HG02678 (cell line): ENCODE data around the gene BHLHA15.

Source experiments
- ATAC-seq: cut with Tn5 transposase; IDR thresholded peaks from one replicate; pipeline ENCODE4 v1.9.1; 2021; ENCODE audit warnings: mild to moderate bottlenecking, moderate library complexity; ENCODE audit not compliant: unreplicated experiment

Gene BHLHA15

GRCh38 chr7:98186452-98187137 lies 24.6 kb upstream of the BHLHA15 start:
- ATAC-seq, result no peak

DNA sequence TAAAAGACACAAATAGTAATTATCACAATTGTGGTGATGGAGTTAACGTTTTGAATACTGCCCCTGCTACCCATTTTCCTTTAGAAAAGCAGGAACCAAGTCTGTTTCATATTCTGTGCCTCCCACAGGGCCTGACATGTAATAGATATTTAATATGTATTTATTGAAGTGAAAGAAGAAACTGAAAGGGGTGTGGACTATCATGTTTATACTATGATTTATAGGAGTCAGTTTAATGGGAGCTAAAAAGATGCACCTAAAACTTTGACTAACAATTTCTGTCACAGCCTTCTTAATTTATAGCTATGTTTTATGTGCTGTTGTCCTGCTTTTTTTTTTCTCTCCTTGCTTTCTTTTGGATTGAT lies 24.1 kb upstream of the BHLHA15 start:
- ATAC-seq, result no peak

DNA sequence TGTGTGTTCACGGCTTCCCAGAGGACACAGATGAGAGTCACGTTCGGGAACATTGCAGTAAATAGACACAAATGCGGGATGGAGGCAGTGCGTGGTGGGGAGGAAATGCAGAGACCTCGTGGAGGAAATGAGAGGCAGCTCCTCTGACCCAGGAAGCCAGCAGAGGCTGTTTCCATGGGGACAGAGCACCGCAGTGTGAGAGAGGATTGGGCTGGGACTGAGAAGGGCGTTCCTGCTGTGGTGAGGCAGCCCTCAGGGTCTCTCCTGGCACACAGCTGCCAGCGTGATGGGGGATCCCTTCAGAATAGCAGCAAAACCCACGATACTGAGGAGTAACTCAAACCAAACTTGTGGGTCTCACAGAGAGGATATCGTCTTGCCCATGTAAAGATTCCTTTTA lies 21.7 kb upstream of the BHLHA15 start:
- no peak for ATAC-seq

GRCh38 chr7:98191668-98192431 lies 19.4 kb upstream of the BHLHA15 start:
- ATAC-seq, result no peak

DNA sequence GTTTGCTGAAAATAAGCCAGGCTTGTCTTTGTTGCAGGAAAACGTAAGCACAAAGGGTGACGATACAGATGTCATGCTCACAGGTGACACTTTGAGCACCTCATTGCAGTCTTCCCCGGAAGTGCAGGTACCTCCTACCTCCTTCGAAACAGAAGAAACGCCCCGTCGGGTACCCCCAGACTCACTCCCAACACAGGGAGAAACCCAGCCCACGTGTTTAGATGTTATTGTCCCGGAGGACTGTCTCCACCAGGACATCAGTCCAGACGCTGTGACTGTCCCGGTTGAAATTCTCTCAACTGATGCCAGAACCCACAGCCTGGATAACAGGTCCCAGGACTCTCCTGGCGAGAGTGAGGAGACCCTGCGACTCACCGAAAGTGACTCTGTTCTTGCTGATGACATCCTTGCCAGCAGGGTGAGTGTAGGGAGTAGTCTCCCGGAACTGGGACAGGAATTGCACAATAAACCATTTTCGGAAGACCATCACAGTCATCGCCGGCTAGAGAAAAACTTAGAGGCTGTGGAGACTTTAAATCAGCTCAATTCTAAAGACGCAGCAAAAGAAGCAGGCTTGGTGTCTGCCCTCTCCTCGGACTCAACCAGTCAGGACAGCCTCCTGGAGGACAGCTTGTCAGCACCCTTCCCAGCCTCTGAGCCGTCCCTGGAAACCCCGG lies 18.3 kb upstream of the BHLHA15 start:
- no peak for ATAC-seq

DNA sequence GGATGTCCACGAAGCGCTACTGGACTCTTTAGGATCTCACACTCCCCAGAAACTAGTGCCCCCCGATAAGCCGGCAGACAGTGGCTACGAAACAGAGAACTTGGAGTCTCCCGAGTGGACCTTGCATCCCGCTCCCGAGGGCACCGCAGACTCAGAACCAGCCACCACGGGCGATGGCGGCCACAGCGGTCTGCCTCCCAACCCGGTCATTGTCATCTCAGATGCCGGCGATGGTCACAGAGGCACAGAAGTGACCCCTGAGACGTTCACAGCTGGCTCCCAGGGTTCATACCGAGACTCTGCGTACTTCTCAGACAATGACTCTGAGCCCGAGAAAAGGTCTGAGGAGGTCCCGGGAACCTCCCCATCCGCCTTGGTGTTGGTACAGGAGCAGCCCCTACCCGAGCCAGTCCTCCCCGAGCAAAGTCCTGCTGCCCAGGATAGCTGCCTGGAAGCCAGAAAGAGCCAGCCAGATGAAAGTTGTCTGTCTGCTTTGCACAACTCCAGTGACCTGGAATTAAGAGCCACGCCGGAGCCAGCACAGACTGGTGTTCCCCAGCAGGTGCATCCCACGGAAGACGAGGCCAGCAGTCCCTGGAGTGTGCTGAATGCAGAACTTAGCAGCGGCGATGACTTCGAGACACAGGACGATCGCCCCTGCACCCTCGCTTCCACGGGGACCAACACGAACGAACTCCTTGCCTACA lies 17.6 kb upstream of the BHLHA15 start:
- no peak for ATAC-seq

DNA sequence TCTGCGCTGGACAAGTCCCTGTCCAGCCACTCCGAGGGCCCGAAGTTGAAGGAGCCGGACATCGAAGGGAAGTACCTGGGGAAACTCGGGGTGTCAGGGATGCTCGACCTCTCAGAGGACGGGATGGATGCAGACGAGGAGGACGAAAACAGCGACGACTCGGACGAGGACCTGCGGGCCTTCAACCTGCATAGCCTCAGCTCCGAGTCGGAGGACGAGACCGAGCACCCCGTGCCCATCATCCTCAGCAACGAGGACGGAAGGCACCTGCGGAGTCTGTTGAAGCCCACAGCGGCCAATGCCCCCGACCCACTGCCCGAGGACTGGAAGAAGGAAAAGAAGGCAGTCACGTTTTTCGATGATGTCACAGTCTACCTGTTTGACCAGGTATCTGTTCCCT lies 17.1 kb upstream of the BHLHA15 start:
- ATAC-seq, result no peak

DNA sequence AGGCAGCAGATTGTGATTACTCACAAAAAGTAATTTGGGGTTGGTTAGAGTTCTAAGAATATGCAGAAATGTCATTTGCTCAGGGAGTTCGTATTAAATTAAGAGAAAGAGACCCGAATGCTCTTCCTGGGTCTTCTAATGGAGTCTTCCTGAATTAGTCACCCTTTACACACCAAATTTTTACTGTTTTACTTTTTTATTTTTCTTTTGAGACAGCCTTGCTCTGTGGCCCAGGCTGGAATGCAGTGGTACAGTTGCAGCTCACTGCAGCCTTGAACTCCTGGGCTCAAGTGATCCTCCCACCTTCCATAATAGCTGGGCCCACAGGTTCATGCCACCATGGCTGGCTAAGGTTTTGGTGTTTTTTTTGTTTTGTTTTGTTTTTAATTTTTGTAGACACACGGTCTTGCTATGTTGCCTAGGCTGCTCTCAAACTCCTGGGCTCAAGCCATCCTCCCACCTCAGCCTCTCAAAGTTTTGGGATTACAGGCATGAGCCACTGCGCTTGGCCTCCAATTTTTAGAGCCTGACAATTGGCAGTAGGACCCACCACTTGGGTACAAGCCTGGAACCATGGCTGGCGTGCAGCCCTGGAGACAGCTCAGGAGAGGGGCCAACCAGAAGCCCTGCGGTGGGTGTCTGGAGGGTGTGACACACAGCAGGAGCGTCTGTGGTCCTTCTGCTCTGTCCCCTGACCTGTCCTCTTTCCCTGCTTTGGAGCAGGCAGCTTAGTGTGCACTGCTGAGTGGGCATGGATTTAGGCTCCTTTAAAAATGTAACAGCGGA lies 16.4 kb upstream of the BHLHA15 start:
- ATAC-seq, result no peak

DNA sequence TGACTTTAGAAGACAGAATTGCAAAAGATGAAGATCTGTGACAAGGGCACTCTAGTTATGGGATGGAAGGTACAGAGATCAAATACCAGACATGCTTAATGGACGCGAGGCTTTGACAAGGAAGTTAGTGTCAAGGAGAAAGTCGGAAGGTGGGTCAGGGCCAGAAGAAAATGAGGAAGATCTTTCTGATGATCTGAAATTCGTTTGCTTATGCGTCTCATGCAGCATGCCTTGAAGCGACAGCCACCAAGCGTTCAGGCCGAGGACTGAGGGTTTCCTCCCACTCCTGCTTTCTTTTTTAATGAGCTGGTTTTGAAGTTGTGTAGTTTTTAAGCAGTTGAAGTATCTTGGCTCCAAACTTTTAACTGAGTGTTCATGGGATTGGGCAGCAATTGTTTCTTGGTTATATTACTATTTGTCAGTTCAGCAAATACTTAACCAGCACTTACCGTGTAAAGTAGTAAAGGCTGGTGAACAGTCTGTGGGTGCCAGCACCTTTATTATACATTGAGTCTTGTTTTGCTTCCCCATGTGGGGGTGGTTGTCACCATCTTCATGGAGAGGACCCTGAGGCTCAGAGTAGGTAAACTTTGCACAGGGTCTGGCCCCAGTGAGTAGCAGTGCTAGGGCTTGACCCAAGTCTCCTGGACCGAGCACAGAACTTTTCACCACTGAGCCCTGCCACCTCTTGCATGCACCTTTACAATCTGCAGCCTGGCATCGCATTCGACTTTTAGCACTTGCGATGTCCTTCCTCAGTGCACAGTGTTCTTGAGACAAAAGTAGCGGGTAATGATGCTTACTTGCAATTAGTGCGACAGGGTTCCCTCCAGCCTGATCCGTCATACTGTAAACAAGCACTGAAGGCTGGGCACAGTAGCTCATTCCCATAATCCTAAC lies 14.3 kb upstream of the BHLHA15 start:
- ATAC-seq, result no peak

- ATAC-seq, result no peak
Measured at GRCh38 chr7:98199131-98199530, 12.1 kb upstream of the BHLHA15 start.

DNA sequence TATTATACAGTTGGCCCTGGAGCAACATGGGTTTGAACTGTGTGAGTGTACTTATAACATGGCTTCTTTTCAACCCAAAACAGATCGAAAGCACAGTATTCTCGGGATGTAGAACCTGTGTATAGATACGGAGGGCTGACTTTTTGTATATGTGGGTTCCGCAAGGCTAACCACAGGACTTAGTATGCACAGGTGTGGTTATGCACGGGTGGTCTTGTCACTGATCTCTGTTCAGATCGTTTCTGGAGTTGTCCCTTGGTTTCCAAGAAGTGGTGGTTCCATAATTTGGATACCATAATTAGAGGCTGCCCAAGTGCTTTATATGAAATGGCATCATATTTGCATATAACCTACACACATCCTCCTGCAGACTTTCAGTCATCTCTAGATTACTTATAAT lies 10.9 kb upstream of the BHLHA15 start:
- peak; percentile 40 for ATAC-seq

GRCh38 chr7:98202367-98203195 lies 8.7 kb upstream of the BHLHA15 start:
- peak; percentile 92 for ATAC-seq

- ATAC-seq, result peak; percentile 37
Measured at GRCh38 chr7:98203261-98203963, 7.8 kb upstream of the BHLHA15 start.

DNA sequence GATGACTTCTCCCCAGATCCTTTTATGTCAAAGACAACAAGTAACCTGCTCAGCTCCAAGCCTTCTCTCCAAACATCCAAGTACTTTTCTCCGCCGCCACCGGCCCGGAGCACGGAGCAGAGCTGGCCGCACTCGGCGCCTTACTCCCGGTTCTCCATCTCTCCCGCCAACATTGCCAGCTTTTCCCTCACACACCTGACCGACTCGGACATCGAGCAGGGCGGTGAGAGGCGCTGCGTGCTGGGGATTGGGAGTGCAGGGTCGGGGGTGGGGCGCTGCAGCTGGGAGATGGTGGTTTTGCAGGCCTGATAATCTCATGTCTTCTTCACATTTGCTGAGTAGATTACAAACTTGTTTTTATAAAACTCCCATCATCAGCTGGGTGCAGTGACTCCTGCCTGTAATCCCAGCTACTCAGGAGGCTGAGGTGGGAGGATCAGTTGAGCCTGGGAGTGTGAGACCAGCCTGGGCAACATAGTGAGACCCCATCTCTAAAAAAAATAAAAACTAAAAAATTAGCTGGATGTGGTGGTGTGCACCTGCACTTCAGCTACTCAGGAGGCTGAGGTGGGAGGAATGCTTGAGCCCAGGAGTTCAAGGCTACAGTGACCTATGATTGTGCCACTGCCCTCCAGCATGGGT lies 7.2 kb upstream of the BHLHA15 start:
- ATAC-seq, result no peak

- ATAC-seq, result no peak
Measured at GRCh38 chr7:98204670-98205069, 6.6 kb upstream of the BHLHA15 start.

GRCh38 chr7:98205162-98205845 lies 5.9 kb upstream of the BHLHA15 start:
- ATAC-seq, result no peak
